Activated naive CD8-positive, alpha-beta T cell treated with anti-CD3 and anti-CD28 coated beads, Interleukin-2, amount 10 ng/mL, durations not matched to agents 7 days and 5 days (primary cell): Measurements from ENCODE around the gene CYP39A1. TPM values are rescaled to one million over a fixed set of nuclear protein-coding genes. Genes with fewer than 3 reads are reported as not detected.
"Not testable (repeated sequence)": the region's sequence is repeated elsewhere in the genome, so short reads cannot be mapped to it uniquely, and the experiment has no call there.

Experiments
- ATAC-seq: fragments of 150-1000 bp; cut with Tn5 transposase; one replicate; pipeline ENCODE4 v1.10.0; 2021; ENCODE audit warnings: low read depth, moderate library complexity
- POLR2A ChIA-PET: fragments of 350-600 bp; sonication (Branson Sonifier 250); formaldehyde crosslinking; loops from one replicate; lab custom pipeline; 2021; ENCODE audit warnings: antibody characterized with exemption; lab: Charles Lee
- DNase-seq: peaks from one replicate; pipeline ENCODE4 v3.0.0; 2021
- H3K27ac Mint-ChIP-seq: one replicate; pipeline ENCODE4 v1.8.0; 2022; ENCODE audit warnings: mild to moderate bottlenecking, mixed read lengths
- H3K27me3 Mint-ChIP-seq: one replicate; pipeline ENCODE4 v1.8.0; 2022; ENCODE audit warnings: mild to moderate bottlenecking, moderate library complexity, mixed read lengths
- H3K36me3 Mint-ChIP-seq: one replicate; pipeline ENCODE4 v1.8.0; 2021; ENCODE audit warnings: mild to moderate bottlenecking, mixed read lengths
- H3K4me1 Mint-ChIP-seq: one replicate; pipeline ENCODE4 v1.8.0; 2021; ENCODE audit warnings: mixed read lengths
- H3K4me3 Mint-ChIP-seq: one replicate; pipeline ENCODE4 v1.8.0; 2022; ENCODE audit warnings: mild to moderate bottlenecking, moderate library complexity, mixed read lengths
- H3K9me3 Mint-ChIP-seq: one replicate; pipeline ENCODE4 v1.8.0; 2021; ENCODE audit warnings: mixed read lengths
- total RNA-seq, 2 experiments: library from RNA; stranded (reverse); gene quantifications; one replicate each; pipeline ENCODE4 v1.2.3, GENCODE V29; 2021

The CYP39A1 gene
- total RNA-seq, 2 experiments from 2014 or later: not detected

DNA sequence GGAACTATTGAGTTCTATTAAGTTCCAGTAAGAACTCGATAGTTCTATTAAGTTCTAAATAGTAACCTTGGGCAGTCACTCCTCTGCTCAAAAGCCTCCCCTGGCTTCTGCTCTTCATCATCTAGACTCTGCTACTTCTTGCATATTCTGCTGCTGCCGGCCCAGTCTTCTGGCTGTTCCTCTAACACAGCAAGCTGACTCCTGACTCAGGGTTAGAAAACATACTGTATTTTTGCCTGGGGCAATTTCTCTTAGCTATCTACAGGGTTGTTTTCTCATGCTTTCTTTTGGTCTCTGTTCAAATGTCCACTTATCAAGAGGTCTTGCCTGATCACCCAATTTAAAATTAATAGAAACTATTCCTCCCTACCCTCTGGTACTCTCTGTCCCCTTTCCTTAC lies 14.8 kb upstream of the CYP39A1 start:
- Mint-ChIP-seq H3K9me3 (no peaks in the 10 kb centered on the region), H3K27ac (no peak overlapping the region), H3K4me1 (no peaks in the 10 kb centered on the region), H3K36me3 (no peaks in the 10 kb centered on the region), H3K27me3 (no peaks in the 10 kb centered on the region), H3K4me3 (no peak overlapping the region)
- POLR2A ChIA-PET: no interaction called here
- ATAC-seq (no peak), DNase-seq (no peak)

DNA sequence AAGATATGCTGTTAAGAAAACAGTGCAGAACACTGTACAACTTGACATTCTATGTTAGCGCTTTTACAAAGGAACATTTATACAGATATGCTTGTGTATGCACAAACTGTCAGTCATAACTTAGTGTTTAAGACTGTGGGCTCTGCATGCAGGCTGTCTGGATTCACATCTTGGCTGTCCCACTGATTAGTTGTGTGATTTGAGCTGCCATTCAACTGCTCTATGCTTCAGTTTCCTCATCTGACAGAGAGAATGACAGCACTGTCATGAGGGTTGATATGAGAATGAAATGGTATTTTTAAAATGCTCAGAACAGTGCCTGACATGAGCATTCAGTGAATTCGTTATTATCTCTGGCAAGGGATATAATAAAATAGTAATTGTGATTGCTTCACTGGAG lies 8.9 kb upstream of the CYP39A1 start:
- H3K36me3 Mint-ChIP-seq: no peaks in the 10 kb centered on the region

DNA sequence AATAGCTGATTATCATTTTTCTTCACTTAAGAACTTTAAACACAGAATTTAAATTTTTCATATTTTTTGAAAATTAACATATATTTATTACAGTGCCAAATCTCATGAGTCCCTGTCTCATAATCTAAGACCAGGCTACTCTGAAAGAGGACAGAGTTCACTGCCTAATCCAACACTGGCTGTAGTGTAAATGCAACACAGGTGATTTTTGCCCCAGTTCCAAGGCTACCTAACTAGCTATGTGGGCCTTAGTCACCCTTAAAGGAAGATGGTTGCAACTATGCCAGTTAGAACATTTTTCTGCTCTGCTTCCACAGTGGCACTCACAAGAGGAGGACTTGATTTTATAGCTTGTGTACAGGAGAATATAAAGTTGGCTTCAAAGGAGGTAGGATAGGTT lies 5.0 kb upstream of the CYP39A1 start:
- Mint-ChIP-seq H3K9me3 (no peaks in the 10 kb centered on the region), H3K27me3 (peaks cover 22% of the 10 kb centered on the region), H3K4me1 (peaks cover 6% of the 10 kb centered on the region), H3K36me3 (no peaks in the 10 kb centered on the region), H3K4me3 (no peak overlapping the region), H3K27ac (no peak overlapping the region)
- POLR2A ChIA-PET: no interaction called here
- DNase-seq: no peak
- no peak for ATAC-seq

More for the DNA sequence above, 8.9 kb upstream of the CYP39A1 start:
- no peak for DNase-seq
- H3K27ac Mint-ChIP-seq: no peak overlapping the region
- no peak for ATAC-seq
- no peaks in the 10 kb centered on the region for H3K9me3 Mint-ChIP-seq
- H3K4me1 Mint-ChIP-seq: no peaks in the 10 kb centered on the region
- H3K4me3 Mint-ChIP-seq: no peak overlapping the region
- no peaks in the 10 kb centered on the region for H3K27me3 Mint-ChIP-seq
- POLR2A ChIA-PET: no interaction called here

DNA sequence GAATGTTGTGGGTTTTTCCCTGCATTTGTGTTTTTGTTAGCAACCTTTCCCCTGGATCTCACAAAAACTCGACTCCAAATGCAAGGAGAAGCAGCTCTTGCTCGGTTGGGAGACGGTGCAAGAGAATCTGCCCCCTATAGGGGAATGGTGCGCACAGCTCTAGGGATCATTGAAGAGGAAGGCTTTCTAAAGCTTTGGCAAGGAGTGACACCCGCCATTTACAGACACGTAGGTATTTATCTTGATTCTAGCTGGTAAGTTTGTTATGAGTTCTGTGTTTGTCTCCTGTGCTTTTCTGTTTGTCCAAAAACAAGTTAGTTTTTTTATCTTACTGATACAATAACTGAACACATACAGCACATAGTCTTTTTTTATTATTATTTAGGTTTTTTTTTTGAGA lies 3.2 kb upstream of the CYP39A1 start:
- Mint-ChIP-seq H3K27me3 (peaks cover 39% of the 10 kb centered on the region), H3K4me3 (no peak overlapping the region), H3K27ac (no peak overlapping the region), H3K9me3 (no peaks in the 10 kb centered on the region), H3K4me1 (peaks cover 14% of the 10 kb centered on the region), H3K36me3 (no peaks in the 10 kb centered on the region)
- no peak for ATAC-seq
- no peak for DNase-seq
- POLR2A ChIA-PET: no interaction called here

DNA sequence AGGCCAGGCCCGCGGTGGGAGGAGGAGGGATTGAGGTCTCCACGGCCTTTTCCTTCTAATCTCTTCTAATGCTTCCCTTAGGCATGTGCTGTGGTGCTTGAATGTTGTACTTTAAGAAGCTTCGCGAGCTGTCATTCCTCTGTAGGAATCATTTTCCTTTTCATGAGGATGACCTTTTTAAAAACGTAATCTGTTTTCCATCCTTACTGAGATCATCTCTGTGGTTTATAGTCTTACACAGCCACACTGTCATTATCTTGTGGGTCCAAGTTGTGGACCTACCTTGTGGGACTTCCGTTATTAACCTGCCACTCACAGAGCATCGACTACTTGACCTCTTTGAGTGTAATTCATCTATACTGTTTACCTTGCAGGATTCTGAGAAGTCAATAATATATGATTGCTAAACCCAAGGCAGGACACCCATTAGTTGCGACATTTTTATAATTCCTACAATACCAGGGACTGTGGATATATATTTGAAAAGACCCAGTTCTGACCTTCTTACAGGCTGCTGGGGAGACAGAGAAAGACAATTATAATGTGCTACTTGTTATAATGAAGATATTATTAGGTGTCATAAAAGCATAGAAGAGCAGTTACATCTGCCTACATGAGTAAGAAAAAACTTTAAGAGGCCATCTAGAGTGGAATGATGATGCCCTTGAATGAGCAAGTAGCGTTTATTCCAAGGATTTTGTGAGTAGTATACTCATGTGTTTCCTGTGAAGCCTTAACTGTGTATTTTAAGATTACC lies 999 bp upstream of the CYP39A1 start:
- POLR2A ChIA-PET: no interaction called here
- H3K4me3 Mint-ChIP-seq: peak overlapping the region; percentile 90
- peaks cover 14% of the 10 kb centered on the region for H3K4me1 Mint-ChIP-seq
- H3K27ac Mint-ChIP-seq: no peak overlapping the region
- H3K9me3 Mint-ChIP-seq: no peaks in the 10 kb centered on the region
- peaks cover 48% of the 10 kb centered on the region for H3K27me3 Mint-ChIP-seq
- DNase-seq (no peak), ATAC-seq (no peak)
- no peaks in the 10 kb centered on the region for H3K36me3 Mint-ChIP-seq

DNA sequence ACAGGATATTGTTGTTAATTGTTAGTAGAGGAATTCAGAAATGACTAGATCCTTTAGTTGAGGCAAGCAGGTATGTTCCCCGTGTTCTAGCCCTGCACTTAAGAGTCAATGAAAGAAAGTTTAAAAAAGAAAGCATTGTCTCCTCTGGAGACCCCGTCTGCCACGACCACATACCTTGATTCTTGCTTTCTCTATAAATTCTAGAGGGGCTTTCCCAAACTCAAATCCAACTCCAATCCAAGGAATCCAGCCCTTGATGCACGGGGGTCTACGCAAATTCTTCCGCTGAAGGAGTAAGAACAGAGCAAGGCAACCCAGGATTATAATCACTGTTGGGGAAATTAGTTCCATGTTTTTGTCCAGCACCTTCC lies 401 bp downstream of the CYP39A1 start:
- ATAC-seq (no peak), DNase-seq (no peak)
- Mint-ChIP-seq H3K4me1 (peaks cover 14% of the 10 kb centered on the region), H3K27me3 (peaks cover 48% of the 10 kb centered on the region), H3K4me3 (peak overlapping the region; percentile 90), H3K36me3 (no peaks in the 10 kb centered on the region), H3K9me3 (no peaks in the 10 kb centered on the region), H3K27ac (no peak overlapping the region)
- POLR2A ChIA-PET: no interaction called here

DNA sequence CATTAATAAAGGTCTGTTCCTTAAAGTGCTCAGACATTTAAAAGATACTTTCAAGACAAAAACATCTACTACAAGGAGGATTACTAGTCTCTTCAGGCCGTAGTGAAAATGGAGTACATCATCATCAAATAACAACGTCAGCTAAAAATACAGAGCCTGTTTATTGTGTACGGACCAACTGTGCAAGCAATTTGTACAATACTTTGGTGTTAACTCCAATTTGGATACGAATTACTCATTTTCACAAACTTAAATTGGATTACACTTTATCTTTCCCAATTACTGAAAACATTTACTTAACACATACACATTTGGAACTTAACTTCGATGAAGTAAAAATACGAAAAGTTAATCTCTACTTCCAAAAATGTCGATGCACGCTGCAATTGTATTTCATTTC lies 802 bp downstream of the CYP39A1 start:
- peaks cover 14% of the 10 kb centered on the region for H3K4me1 Mint-ChIP-seq
- H3K27ac Mint-ChIP-seq: no peak overlapping the region
- H3K36me3 Mint-ChIP-seq: no peaks in the 10 kb centered on the region
- peaks cover 50% of the 10 kb centered on the region for H3K27me3 Mint-ChIP-seq
- peak overlapping the region; percentile 90 for H3K4me3 Mint-ChIP-seq
- POLR2A ChIA-PET: no interaction called here
- no peaks in the 10 kb centered on the region for H3K9me3 Mint-ChIP-seq
- no peak for ATAC-seq
- DNase-seq: no peak

DNA sequence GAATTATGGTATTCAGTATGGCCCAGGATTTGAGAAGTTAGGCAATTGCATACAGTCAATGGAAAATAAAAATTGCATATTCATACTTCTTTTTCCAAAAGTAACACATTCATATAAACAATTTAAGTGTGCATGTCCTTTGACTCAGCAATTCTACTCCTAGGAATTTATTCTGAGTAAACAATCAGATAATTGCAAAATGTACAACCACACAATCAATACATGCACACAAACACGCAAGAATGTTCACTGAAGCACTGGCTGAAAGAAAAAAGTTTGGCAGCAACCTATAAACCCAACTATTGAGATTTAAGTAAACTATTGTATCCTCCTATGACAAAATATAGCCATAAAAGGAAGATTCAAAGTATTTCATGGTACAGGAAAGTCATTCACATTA lies 1.6 kb downstream of the CYP39A1 start:
- POLR2A ChIA-PET: no interaction called here
- H3K27ac Mint-ChIP-seq: no peak overlapping the region
- no peaks in the 10 kb centered on the region for H3K36me3 Mint-ChIP-seq

DNA sequence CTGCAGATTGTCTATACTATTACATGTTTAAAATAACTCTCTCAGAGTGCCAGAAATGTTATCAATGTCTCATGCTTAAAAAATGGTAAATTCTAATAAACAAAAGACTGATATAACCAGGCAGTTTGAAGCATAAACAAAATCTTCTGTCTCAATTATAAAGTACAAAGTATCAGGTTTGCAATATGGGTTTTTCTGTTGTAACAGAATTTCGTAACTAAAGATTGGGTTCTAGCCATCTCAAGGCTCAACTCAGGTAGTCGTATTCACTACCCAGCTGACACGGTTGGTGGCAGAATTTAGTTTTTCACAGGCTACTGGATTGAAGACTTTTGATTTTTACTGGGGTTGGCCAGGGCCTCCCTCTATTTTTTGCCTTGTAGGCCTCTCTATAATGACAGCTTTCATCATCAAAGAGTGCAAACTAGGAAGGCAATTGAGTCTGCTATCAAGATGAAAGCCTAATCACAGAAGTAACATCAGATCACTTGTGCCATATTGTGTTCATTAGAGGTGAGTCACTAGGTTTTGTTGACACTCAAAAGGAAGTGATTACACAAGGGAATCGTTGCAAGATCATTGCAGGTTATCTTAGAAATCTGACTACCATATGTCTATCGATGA lies 3.6 kb downstream of the CYP39A1 start:
- Mint-ChIP-seq H3K27ac (no peak overlapping the region), H3K36me3 (no peaks in the 10 kb centered on the region), H3K4me1 (peaks cover 14% of the 10 kb centered on the region), H3K27me3 (peaks cover 41% of the 10 kb centered on the region), H3K4me3 (no peak overlapping the region), H3K9me3 (no peaks in the 10 kb centered on the region)
- no peak for DNase-seq
- POLR2A ChIA-PET: no interaction called here
- no peak for ATAC-seq

More for the DNA sequence above, 1.6 kb downstream of the CYP39A1 start:
- ATAC-seq (no peak), DNase-seq (no peak)
- Mint-ChIP-seq H3K27me3 (peaks cover 56% of the 10 kb centered on the region), H3K4me3 (no peak overlapping the region), H3K9me3 (no peaks in the 10 kb centered on the region), H3K4me1 (peaks cover 14% of the 10 kb centered on the region)

DNA sequence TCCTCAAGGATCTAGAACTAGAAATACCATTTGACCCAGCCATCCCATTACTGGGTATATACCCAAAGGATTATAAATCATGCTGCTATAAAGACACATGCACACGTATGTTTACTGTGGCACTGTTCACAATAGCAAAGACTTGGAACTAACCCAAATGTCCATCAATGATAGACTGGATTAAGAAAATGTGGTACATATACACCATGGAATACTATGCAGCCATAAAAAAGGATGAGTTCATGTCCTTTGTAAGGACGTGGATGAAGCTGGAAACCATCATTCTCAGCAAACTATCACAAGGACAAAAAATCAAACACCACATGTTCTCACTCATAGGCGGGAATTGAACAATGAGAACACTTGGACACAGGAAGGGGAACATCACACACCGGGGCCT lies 4.5 kb downstream of the CYP39A1 start:
- H3K4me3 Mint-ChIP-seq, H3K9me3 Mint-ChIP-seq, POLR2A ChIA-PET, DNase-seq, H3K27ac Mint-ChIP-seq, ATAC-seq, H3K4me1 Mint-ChIP-seq, H3K36me3 Mint-ChIP-seq: not testable (repeated sequence)
- peaks cover 35% of the 10 kb centered on the region for H3K27me3 Mint-ChIP-seq

DNA sequence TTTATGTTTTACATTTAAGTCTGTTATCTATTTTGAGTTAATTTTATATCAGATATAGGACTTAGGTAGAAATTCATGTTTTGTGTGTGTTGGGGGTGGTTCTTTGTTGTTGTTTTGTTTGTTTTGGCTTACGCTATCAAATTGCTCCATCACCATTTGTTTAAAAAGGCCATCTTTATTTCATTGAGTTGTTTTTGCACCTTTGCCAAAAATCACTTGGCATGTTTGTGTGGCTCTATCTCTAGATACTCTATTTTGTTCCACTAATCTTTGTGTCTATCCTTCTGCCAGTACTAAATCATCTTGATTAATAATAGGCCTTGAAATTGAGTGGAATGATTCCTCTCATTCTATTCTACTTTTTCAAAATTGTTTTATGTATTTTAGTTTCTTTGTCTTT lies 7.4 kb downstream of the CYP39A1 start:
- Mint-ChIP-seq H3K36me3 (no peaks in the 10 kb centered on the region), H3K27me3 (peaks cover 15% of the 10 kb centered on the region)

DNA sequence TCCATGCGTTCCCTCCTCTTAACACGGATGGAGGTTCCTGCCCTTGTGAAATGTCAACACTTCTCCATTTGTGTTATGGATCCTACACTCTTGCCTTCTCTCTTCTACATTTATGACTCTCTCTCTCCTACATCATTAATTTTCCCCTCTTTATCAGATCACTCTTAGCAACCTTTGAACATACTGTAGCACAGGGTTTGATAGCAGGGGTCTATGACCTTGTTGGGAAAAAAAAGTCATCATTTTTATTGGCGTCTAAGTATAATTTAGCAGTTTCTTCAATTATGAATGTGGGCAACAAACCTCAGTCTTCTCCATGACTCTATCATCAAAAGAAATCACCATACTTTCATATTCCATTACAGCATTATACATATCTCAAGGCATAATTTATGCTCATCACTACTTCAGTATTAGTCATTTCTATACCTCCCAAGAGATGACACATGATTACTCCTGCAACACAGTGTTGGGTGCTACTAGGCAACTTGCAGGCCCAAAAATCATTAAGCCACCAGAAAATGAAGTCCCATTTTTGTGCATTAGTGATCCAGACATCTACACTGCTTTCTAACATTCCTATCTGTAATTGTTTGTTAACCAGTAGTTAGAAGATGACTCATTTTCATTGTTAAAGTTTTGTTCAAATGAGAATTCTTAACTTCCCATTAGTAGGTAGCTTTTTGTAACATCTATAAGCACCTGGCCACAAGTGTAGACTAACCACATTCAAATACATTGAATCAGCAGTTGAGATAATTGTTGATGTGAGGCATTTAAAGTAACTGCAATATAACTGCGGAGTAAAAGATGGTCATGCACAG lies 9.5 kb downstream of the CYP39A1 start:
- no peak overlapping the region for H3K27ac Mint-ChIP-seq

More for the DNA sequence above, 7.4 kb downstream of the CYP39A1 start:
- Mint-ChIP-seq H3K9me3 (no peaks in the 10 kb centered on the region), H3K27ac (no peak overlapping the region), H3K4me3 (no peak overlapping the region), H3K4me1 (no peaks in the 10 kb centered on the region)
- POLR2A ChIA-PET: no interaction called here
- DNase-seq (no peak), ATAC-seq (no peak)

DNA sequence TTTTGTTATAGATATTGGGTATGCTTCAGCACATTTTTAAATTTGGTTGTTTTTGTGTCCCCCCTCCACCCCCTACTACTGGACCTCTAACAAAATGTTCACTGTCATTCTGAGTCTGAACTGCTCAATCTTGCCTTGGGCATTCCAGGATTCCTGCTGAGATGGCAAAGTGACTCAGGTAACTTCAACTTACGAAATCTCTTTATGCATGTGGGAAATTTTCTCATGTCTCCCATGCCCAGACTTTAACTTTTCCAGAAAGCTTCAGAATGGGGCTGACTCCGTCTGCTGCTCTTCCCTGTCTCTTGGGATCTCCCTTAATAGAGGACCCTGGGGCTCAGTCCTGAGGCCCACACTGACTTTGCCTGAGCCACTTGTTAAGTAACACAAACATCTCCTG lies 14.0 kb downstream of the CYP39A1 start:
- Mint-ChIP-seq H3K4me1 (no peaks in the 10 kb centered on the region), H3K27me3 (peaks cover 8% of the 10 kb centered on the region), H3K27ac (no peak overlapping the region), H3K9me3 (no peaks in the 10 kb centered on the region), H3K36me3 (no peaks in the 10 kb centered on the region), H3K4me3 (no peak overlapping the region)
- POLR2A ChIA-PET: no interaction called here
- no peak for ATAC-seq
- DNase-seq: no peak

More for the DNA sequence above, 9.5 kb downstream of the CYP39A1 start:
- no peak for ATAC-seq
- Mint-ChIP-seq H3K27me3 (peaks cover 10% of the 10 kb centered on the region), H3K4me1 (no peaks in the 10 kb centered on the region), H3K9me3 (no peaks in the 10 kb centered on the region), H3K4me3 (no peak overlapping the region), H3K36me3 (no peaks in the 10 kb centered on the region)
- DNase-seq: no peak
- POLR2A ChIA-PET: no interaction called here
